Putamen (tissue), 1 donor: ENCODE measurements around the gene EHD4.

ENCODE experiments used
- DNase-seq: peaks from one replicate; pipeline ENCODE4 v3.0.0-alpha.2; 2016; ENCODE audit warnings: low spot score

Gene EHD4

DNA sequence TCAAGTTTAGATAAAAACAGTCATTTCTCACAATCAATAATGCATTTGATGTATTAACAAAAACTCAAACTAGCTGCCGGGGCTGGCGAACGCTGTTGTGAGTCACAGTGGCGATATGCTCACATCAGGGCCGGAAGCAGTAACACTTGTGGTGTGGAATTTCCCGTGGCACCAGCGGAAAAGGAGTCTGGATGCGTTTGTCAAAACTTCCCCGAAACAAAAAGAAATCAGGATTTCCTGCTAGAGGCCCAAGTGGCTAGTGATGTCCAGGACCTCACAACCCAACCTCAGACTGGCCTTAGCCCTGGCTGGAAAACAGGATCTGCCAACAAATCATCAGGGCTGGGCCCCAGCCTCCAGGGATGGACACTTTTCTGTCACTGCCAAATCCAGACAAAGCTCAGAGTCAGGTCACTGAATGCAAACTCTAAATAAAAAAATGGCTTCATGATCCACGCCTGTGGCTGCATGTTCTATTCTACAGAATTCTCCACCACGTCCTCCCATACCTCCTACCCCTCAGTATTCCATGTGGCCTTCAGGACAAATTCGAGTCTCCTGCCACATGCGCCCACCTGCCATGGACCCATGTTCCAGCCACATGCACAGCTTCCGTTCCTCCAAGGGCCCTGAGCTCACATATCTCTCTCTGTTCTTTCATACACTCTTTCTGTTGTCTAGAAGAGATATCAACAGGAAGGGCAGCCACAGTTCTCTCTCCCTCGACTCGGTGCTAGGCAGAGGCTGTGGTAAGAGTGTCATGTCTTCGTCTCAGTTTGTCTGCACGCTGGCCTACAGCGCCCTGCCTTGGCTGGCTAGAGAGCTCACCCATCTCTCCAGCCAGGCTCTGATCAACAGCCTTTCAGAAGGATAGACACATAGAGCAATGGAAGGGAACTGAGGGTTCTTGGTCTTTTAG, 35.4 kb downstream of the EHD4 start:
- DNase-seq, result no peak

DNA sequence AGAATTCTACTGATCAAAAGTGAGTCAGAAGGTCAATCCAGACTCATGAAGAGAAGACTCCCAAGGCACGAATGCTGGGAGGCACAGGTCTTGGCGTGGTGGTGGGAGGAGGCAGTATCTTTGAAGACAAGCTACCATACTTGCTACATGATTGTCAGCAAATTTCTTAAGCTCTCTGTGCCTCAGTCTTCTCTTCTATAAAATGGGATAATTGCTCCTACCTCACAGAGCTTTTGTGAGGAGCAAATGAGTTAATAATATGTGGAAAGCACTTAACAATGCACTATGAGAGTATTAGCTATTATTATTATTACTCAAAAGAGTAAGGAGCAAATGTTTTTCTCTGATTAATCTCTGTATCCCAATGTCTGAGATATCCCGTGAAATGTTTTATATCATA, 36.2 kb downstream of the EHD4 start:
- DNase-seq, result no peak

DNA sequence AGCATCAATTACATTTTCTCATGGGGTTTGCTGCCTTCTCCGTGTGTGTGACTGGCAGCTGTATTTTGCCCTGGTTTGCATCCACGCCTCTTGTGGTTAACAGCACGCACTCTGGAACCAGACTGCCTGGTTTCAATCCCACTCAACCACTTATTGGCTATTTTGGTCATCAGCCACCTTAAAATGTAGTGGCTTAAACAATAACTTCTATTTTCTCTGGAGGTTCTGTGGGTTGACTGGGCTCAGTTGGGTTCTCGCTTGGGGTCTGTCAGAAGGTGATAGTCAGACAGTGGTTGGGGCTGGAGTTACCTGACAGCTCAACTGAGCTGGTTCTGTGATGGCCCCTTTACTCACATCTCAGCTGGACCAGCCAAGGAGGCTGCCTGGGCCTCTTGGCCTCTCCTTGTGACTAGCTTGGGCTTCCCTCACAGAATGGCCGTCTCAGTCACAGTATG, 36.8 kb downstream of the EHD4 start:
- DNase-seq, result no peak

DNA sequence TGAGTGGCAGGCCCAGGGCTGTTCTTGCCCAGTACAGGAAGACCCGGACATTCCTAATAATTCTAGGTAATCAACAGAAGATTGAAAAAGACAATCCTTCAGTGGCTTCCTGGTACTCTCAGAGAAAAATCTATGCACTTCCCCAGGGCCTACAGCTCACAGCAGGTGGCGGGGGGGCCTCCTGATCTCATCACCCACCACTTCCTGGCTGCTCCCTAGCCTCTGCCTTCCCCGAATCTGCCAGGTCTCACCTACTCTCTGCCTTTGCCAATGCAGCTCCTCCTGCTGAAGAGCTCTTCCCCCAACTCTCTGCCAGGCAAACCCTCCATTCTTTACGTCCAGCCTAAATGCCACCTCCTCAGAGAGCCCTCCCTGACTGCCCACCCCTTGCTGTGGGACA, 37.5 kb downstream of the EHD4 start:
- DNase-seq, result no peak

- DNase-seq, result no peak
Measured at GRCh38 chr15:41933771-41934170, 38.6 kb downstream of the EHD4 start.

GRCh38 chr15:41933326-41933725, 39.0 kb downstream of the EHD4 start:
- DNase-seq, result no peak

DNA sequence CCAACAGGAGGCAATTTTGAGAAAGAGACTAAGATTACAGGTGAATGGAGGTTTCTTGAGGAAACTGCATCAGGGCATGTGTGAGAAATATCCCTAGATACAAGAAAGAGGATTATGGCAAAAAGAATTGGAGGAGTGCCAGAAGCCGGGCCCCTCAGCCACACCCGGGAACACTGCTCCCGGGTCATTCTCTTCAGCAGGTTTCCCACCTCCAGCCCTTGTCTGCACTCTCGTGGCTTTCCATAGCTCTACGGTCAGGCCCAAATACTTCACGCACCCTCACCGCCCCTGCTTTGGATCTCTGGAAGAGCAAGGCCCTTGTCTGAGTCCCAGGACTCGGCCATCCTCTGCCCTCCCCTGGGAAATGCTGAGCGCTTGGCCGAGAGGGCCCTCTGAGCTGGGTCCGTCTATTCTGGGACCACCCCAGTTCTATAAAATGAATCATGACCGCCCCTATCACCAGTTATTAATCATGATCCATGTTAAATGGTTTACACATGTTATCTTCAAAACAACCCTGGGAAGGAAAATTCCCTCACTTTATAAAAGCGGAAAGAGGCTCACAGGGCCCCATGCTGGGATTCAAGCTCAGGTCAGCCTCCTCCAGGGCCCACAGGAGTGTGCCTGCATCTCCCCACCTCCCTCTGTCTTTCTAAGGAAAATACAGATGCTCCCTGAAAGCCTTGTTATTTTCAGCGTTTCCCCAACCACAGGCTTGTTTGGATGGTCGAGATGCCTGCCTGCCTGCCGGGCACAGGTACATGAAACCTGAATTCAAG, 39.7 kb downstream of the EHD4 start:
- no peak for DNase-seq

- DNase-seq, result no peak
Measured at GRCh38 chr15:41932101-41932500, 40.3 kb downstream of the EHD4 start.

DNA sequence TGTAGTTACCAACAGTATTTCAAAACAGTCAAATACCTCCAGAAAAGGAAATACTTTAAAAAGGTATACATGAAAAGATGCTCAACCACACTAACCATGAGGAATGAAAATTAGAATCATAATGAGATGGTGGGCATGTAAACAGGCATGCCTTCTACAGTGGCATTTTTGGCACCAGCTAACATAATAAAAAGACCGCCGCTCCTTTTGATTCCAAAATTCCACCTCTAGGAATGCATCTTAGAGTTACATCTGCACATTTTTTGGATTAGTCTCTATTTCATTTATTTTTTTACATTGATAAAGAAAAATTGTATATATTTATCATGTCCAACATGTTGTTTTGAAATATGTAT, 41.5 kb downstream of the EHD4 start:
- no peak for DNase-seq

DNA sequence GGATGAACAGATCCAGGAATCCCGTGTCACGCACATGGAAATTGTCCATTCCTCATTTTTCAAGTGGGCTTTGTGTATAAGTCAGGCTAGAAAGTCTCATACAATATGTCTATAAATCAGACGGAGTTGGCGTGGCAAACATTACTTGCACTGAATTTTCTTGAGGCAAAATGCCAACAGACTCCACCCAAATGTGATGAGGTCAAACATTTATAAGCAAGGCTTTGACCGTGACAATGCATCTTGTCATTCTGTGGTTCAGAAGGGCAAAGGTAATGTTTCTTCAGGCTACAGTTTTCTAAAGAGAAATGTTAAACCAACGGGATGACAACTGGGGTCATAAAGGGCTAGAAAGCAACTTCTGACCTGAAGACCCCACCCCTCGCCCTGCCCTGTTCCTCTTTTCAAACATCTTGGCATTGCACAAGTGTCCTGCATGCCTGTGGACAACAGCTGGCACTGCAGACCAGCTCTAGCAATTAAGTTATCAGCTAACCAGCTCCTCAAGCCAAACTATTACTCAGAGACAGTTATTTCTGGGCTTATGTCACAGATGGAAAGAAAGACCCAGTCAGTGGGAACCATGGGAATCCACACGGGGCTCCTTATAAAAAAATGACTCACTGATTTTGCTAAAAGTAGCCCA, 42.0 kb downstream of the EHD4 start:
- DNase-seq, result no peak

DNA sequence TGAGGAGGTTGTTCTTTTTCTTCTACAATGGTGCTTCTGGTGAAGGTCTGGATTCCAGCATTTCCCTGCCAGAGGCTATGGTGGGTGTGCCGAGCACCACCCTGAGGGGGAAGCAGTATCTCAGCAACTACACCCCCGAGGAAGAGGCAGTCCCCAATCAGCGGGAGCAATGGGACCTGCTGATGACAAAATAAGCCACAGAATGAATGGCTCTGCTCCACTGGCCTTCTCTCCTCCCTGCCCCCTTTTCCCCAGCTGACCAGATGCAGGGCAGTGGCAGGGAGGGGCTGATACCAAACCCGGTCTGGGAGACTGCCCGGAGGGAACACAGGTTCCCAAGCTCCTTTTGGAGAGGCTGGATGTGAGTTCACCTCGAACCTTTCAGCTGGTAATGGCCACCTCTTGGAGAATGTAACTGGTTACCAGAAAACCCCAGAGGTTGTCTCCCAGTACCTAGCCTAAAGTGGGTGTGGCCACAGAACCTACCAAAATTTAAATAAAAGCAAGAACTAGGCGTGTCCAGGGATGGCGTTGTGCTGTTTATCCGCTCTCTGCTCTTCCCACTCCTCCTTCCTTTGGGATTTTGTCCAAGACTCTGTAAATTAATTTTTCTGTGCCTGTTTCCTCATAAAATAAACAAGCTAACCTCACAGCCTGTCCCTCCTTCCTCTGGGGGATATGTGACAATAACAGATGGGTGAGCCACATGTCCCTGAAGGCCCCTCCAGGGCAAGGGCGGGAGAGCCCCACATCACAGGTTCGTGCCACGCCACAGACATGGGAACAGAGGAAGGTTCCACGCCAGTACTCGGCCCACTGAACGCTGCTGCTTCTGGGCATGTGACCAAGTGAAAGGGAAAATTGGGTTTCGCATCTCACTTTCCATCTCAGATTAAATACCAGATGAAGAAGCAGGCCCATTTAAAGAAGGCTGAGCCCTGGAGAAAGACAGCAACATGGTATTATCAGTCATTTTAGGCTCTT, 43.4 kb downstream of the EHD4 start:
- DNase-seq, result no peak

- no peak for DNase-seq
Measured at GRCh38 chr15:41928100-41928499, 44.3 kb downstream of the EHD4 start.

DNA sequence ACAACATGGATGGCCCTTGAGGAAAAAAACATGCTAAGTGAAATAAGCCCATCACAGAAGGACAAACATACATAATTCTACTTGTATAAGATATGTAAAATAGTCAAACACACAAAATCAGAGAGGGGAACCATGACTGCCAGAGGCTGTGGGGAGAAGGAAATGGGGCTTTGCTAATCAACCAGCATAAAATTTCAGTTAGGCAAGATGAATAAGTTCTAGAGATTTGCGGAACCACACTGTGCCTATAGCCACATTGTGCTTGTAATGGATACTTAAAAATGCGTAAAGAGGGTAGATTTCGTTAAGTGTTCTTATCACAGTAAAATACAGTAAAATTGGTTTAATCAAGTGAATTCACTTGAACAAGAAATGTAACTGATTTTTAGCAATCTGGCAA, 44.8 kb downstream of the EHD4 start:
- DNase-seq, result no peak

- no peak for DNase-seq
Measured at GRCh38 chr15:41926185-41927056, 45.9 kb downstream of the EHD4 start.

DNA sequence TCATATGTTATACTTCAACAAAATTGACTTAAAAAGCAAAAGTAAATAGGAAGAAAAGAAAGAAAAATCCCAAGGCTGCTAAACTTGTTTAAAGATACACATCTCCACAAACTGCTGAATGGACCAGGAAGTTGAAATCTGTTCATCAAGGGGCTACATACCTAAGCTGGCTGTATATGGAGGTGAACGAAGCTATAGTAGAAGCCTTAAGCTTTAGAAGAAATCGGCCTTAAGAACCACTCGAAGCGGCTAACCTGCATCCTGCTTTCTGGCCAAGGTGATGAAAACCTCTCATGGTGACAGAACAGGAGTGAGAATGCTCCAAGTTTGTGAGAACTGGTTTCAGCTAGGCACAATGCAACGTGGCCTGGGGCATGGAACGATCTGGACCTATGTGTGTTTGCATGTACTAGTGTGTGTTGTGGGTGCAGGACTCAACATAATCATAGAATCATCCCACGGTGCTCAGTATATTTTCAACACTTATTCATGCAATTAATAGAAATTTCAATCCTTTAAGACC, 47.2 kb downstream of the EHD4 start:
- DNase-seq, result no peak

GRCh38 chr15:41923401-41923997, 48.9 kb downstream of the EHD4 start:
- no peak for DNase-seq

GRCh38 chr15:41922353-41922752, 50.0 kb downstream of the EHD4 start:
- DNase-seq, result no peak

DNA sequence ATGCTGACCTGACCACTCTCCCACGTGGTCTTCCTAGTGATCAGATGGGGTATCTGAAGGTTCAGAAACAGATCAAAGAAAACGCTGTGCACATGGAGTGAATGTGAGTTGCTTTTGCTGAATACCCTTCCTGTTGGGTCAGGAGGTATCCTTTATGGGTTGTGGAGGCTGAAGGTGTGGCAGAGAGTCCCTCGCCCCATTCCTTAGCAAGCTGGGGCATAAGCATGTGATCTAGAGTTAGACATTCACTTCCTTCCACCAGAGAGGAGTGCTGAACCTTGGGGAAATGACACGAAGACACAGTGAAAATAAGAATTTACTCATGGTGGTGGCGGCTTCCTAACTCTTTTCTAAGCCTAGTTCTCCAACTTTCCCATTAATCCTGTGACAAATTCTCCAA, 50.7 kb downstream of the EHD4 start:
- no peak for DNase-seq

- no peak for DNase-seq
Measured at GRCh38 chr15:41921167-41921566, 51.2 kb downstream of the EHD4 start.
